ENCODE measurements around the gene OMG.

Gene OMG

GRCh38 chr17:31256936-31257335 is 40.1 kb downstream of the OMG start:
- no peak for FAIRE-seq

DNA sequence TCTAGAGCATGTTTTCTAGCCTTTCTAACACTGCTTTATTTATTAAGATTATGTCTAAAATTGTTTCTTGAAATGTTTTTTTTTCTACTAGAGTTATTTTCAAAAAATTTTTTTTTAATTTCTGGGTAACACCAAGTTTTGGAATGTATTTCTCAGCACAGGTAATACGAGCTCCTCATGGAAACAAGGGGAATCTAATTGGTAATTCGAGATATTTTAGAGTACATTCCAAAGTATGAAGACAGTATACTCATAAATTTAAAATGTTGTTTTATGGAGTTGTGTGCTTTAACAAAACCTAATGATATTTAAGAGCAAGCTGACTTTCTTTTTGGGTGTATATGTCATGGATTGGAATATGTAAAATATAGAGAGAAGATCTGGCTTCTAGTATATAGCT is 42.4 kb downstream of the OMG start:
- FAIRE-seq, result no peak

- peak; percentile 19 for FAIRE-seq
Observed at GRCh38 chr17:31252741-31253140, 44.3 kb downstream of the OMG start.

DNA sequence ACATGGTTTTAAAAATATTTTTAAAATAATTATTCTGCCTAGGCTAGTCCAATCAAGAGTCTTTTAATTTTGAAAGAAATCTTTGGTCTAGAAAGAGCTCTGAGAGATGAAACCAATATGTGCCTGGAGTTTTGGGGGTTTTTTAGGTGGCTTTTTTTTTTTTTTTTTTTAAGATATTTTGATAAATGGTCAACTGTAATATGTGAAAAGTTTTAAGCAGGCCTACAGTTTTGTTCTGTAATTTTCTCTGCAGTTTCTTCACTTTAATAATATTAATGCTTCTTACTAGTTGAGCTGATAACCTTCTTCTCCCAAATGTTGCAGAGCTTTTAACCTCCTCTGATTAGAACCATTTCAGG is 45.1 kb downstream of the OMG start:
- FAIRE-seq, result no peak

GRCh38 chr17:31251105-31251969 is 45.7 kb downstream of the OMG start:
- FAIRE-seq, result no peak

DNA sequence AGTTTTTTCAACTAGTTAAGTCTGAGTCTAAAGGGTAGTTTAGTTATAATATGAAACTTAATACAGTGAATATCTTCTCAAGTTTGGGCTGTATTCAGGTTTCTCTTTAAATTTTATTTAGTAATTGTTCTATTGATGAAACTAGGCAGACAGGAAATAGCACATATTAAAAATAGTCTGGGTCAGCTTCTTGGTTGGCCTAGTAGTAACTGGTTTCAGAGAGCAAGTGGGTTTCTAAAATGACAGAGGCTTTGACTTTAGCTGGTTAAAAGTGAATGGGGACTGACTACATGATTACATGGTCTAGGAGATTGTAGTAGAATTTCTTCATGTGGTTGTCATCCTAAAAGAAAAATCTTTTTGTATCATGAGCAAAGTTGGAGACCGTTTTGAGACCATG is 46.8 kb downstream of the OMG start:
- no peak for FAIRE-seq

DNA sequence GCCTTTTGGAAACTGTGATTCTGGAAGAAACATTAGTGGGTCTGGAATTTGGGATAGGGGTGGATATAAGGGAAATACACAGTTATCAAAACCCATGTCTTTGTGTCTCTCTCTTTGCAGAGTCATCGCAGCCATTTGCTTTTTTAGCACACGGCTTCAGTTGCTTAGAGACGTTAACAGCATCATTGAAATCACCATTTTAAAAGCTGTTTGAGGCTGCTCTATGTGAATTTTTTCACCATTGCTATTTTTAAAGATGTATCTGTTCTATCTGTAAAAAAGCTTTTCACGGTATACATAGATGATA is 47.3 kb downstream of the OMG start:
- FAIRE-seq, result no peak

- no peak for FAIRE-seq
Observed at GRCh38 chr17:31248986-31249834, 47.8 kb downstream of the OMG start.

Data from A204.1 (cell line).